ENCODE data around the gene SRPK3.

SRPK3 gene

GRCh38 chrX:153789654-153790053, 8.8 kb downstream of the SRPK3 start:
- DNase-seq = no peak

- no peak for DNase-seq
These were observed 10.4 kb downstream of the SRPK3 start for GRCh38 chrX:153791104-153791852.

- peak; percentile 75 for DNase-seq
These were observed 11.5 kb downstream of the SRPK3 start for GRCh38 chrX:153792368-153792767.

GRCh38 chrX:153793291-153793690, 12.4 kb downstream of the SRPK3 start:
- no peak for DNase-seq

- DNase-seq = peak; percentile 90
These were observed 13.4 kb downstream of the SRPK3 start, which contains the start of the genes IDH3G and SSR4 for GRCh38 chrX:153794018-153794896. IDH3G (minus strand) TSS chrX:153794375; CDS start chrX:153794326, 49 bp downstream. SSR4 (plus strand) TSS chrX:153794668; CDS start chrX:153794688, 20 bp downstream.

GRCh38 chrX:153794897-153795816, 14.3 kb downstream of the SRPK3 start:
- DNase-seq = no peak

GRCh38 chrX:153797415-153798015, 16.7 kb downstream of the SRPK3 start:
- no peak for DNase-seq

- no peak for DNase-seq
These were observed 18.5 kb downstream of the SRPK3 start for GRCh38 chrX:153799326-153799725.

- no peak for DNase-seq
These were observed 19.4 kb downstream of the SRPK3 start for GRCh38 chrX:153800177-153800722.

GRCh38 chrX:153800746-153801145, 19.9 kb downstream of the SRPK3 start:
- no peak for DNase-seq

- no peak for DNase-seq
These were observed 20.8 kb downstream of the SRPK3 start for GRCh38 chrX:153801669-153802068.

GRCh38 chrX:153802513-153803045, 21.7 kb downstream of the SRPK3 start:
- no peak for DNase-seq

- DNase-seq = no peak
These were observed 22.6 kb downstream of the SRPK3 start for GRCh38 chrX:153803211-153804099.

GRCh38 chrX:153804100-153804595, 23.3 kb downstream of the SRPK3 start:
- DNase-seq = no peak

- no peak for DNase-seq
These were observed 23.8 kb downstream of the SRPK3 start for GRCh38 chrX:153804621-153805020.

- DNase-seq = no peak
These were observed 24.6 kb downstream of the SRPK3 start for GRCh38 chrX:153805436-153805835.

- DNase-seq = no peak
These were observed 26.2 kb downstream of the SRPK3 start for GRCh38 chrX:153806999-153807575.

GRCh38 chrX:153807976-153808375, 27.1 kb downstream of the SRPK3 start:
- DNase-seq = no peak

GRCh38 chrX:153812220-153812619, 31.4 kb downstream of the SRPK3 start:
- no peak for DNase-seq

GRCh38 chrX:153813161-153813560, 32.3 kb downstream of the SRPK3 start:
- DNase-seq = no peak
